T-helper 9 cell (primary cell): ENCODE results near the gene REL.

Experiments used
- DNase-seq: peaks from one replicate; pipeline ENCODE4 v3.0.0-alpha.2; 2020

REL gene

DNA sequence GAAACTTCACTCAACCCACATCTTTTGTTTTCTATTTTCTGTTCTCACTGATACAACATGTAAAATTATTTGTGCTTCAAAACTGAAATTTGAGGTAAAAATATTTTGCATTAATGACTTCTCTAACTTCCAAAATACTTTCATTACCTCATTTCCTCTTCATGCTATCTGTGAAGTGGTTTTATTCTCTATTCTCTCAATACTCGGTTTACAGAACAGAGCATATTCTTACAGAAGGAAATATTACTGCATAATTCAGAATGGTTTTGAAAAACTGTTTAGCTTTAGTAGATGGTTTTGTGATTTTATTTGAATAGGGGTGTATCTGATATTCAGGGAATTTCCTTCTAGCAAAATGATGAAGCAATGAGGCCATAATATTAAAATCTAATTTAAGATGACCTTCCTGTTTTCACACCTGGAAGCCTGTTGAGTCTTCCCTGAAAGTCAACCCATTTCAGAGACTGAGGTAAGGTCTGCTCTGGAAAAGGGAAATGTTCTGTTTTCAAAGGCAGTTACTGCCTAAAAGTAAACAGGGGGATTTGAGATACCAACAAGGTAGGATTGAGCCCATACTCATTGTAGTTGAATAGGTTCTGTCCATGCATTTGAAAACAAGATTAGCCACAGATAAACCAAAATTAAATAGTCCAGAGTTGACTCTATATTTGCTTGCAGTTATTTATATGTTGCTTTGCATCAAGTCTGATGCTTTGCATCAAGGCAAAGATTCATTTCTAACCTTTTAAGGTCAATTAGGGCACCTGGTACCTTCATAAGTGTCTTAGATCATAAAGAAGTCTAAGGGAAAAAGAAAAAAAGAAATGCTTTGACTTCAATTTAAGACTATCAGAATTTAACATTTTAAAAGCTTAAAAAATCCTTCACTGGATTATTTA, 85.4 kb downstream of the REL start:
- no peak for DNase-seq

DNA sequence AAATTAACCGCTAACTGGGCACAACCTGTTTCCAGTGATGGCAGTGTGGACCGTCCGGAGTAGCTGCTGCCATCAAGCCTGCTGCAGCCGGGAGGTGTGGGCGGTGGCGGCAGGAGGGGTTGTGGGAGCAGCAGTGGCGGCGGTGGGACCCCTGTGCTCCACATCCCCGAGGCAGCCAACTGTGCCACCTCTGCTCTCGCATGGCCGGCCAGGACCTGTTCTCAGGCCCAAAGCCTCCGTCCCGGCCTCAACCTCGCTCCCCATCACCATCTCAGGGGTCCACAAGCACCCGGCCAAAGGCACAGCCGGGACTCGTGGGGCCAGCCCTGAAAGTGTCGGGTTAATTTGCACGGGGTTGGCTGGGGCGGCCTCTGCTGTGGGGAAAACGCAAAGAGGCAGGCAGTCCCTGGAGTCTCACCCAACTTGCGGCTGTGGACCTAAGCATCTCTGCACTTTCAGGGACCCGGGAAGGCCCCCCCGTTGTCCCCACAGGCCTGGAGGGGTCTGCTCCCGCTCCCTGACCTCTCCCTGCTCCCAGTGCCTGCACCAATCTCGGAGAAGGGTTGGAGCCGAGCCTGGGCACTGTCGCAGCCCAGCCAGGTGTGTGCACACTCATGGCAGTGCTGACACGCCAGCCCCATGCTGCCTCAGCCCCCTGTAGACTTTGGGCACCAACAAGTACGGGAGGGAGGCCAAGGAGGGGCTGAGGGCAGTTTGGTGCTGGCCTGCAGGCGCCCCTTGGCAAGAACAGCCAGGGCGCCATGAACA, 91.7 kb downstream of the REL start:
- DNase-seq = no peak

- DNase-seq = no peak
Measured at GRCh38 chr2:60973705-60974104, 92.3 kb downstream of the REL start.

GRCh38 chr2:60974652-60975051, 93.3 kb downstream of the REL start:
- no peak for DNase-seq
